ENCODE results near the gene RMDN2.

The RMDN2 gene

DNA sequence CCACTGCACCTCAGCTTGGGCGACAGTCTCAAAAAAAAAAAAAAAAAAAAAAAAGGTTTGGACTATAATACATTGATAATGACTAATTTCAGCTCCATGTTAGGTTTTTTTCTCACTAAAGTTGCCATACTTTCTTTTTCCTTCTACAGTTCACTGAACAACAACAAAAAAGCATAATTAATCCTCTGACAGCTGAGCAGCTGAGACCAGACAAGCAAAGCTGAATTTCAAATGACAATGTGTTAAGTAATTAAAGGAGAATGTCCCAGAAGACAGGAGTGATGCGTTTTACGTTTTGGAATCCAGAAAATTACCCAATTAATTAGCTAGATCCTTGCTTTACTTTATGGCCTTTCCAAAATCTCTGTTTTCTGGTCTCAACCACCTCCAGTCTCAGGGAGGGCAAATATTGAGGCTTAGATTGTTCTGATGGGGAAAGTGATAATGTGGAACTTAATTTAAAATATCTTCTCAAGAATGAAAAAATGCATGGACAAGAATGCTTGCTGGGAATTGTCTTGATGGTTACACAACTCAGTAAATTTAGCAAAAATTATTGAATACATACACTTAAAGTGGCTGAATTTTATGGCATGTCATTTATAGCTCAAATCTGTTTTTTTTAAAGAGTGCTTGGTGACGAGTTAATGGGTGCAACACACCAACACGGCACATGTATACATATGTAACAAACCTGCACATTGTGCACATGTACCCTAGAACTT, 17.4 kb upstream of the RMDN2 start:
- H3K9me3 ChIP-seq (ENCODE audit: insufficient read depth, low read length, severe bottlenecking): no peaks in the 10 kb centered on the region
- H3K4me3 ChIP-seq (ENCODE audit: low read depth in 1 of 2, low read length in 2 of 2): no peak overlapping the region
- TF ChIP-seq EZH2 (IDR thresholded peaks at IDR 0.05; ENCODE audit: borderline replicate concordance, low read depth, low read length, severe bottlenecking): no peak
- TF ChIP-seq, protein P1, sequence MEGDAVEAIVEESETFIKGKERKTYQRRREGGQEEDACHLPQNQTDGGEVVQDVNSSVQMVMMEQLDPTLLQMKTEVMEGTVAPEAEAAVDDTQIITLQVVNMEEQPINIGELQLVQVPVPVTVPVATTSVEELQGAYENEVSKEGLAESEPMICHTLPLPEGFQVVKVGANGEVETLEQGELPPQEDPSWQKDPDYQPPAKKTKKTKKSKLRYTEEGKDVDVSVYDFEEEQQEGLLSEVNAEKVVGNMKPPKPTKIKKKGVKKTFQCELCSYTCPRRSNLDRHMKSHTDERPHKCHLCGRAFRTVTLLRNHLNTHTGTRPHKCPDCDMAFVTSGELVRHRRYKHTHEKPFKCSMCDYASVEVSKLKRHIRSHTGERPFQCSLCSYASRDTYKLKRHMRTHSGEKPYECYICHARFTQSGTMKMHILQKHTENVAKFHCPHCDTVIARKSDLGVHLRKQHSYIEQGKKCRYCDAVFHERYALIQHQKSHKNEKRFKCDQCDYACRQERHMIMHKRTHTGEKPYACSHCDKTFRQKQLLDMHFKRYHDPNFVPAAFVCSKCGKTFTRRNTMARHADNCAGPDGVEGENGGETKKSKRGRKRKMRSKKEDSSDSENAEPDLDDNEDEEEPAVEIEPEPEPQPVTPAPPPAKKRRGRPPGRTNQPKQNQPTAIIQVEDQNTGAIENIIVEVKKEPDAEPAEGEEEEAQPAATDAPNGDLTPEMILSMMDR (IDR thresholded peaks at IDR 0.05; ENCODE audit: borderline replicate concordance, extremely low read depth, low read length, poor library complexity, severe bottlenecking): no peak
- no peaks in the 10 kb centered on the region for H4K20me1 ChIP-seq (ENCODE audit: insufficient read depth, low read length)
- no peak for DNase-seq
- no peak overlapping the region for H3K4me2 ChIP-seq (ENCODE audit: insufficient read depth, low read length)
- peaks cover 9% of the 10 kb centered on the region for H3K27me3 ChIP-seq (ENCODE audit: insufficient read depth, low read length, poor library complexity)
- ATAC-seq (ENCODE audit: insufficient read depth, low read depth): no peak
- H2AFZ ChIP-seq (ENCODE audit: low read depth, low read length): no peak overlapping the region
- H3K79me2 ChIP-seq (ENCODE audit: insufficient read depth, low read length): no peaks in the 10 kb centered on the region
- no peak overlapping the region for H3K9ac ChIP-seq (ENCODE audit: low read depth, low read length)
- H3K27ac ChIP-seq (ENCODE audit: low read length): no peak overlapping the region
- no peaks in the 10 kb centered on the region for H3K36me3 ChIP-seq (ENCODE audit: insufficient read depth, low read length)
- H3K4me1 ChIP-seq (ENCODE audit: insufficient read depth, low read length): no peaks in the 10 kb centered on the region

DNA sequence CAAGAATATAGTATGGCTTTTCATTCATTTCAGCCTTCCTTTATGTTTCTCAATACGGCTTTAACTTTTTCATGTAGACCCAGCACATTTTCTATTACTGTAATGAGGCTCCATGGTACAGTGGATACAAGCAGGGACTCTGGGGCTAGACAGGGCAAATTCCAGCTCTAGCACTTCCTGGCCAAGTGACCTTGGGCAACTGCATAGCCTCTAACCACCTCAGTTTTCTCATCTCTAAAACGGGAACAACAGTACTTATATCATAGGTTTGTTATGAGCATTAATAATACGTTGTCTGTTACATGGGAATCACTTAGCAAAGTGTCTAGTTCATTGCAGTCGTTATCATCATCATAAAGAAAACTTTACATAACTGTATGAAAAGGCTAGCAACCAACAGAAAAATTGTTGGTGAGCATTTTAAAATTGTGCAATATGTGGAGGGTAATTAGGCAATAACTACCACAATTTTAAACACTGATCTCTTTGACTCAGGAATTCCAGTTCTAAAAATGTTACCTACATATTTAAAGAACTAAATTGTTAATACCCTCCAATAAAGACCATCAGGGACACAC, 13.7 kb upstream of the RMDN2 start:
- no peak for ATAC-seq (ENCODE audit: insufficient read depth, low read depth)
- no peak for DNase-seq
- no peak overlapping the region for H3K9ac ChIP-seq (ENCODE audit: low read depth, low read length)
- no peaks in the 10 kb centered on the region for H3K79me2 ChIP-seq (ENCODE audit: insufficient read depth, low read length)
- H3K27me3 ChIP-seq (ENCODE audit: insufficient read depth, low read length, poor library complexity): peaks cover 6% of the 10 kb centered on the region
- no peaks in the 10 kb centered on the region for H4K20me1 ChIP-seq (ENCODE audit: insufficient read depth, low read length)
- no peaks in the 10 kb centered on the region for H3K9me3 ChIP-seq (ENCODE audit: insufficient read depth, low read length, severe bottlenecking)
- no peak overlapping the region for H3K4me2 ChIP-seq (ENCODE audit: insufficient read depth, low read length)
- H3K4me1 ChIP-seq (ENCODE audit: insufficient read depth, low read length): no peaks in the 10 kb centered on the region
- no peaks in the 10 kb centered on the region for H3K36me3 ChIP-seq (ENCODE audit: insufficient read depth, low read length)
- no peak for TF ChIP-seq EZH2 (IDR thresholded peaks at IDR 0.05; ENCODE audit: borderline replicate concordance, low read depth, low read length, severe bottlenecking)
- TF ChIP-seq, protein P1 (IDR thresholded peaks at IDR 0.05; ENCODE audit: borderline replicate concordance, extremely low read depth, low read length, poor library complexity, severe bottlenecking): no peak
- H3K4me3 ChIP-seq (ENCODE audit: low read depth in 1 of 2, low read length in 2 of 2): no peak overlapping the region
- no peak overlapping the region for H2AFZ ChIP-seq (ENCODE audit: low read depth, low read length)
- no peak overlapping the region for H3K27ac ChIP-seq (ENCODE audit: low read length)

DNA sequence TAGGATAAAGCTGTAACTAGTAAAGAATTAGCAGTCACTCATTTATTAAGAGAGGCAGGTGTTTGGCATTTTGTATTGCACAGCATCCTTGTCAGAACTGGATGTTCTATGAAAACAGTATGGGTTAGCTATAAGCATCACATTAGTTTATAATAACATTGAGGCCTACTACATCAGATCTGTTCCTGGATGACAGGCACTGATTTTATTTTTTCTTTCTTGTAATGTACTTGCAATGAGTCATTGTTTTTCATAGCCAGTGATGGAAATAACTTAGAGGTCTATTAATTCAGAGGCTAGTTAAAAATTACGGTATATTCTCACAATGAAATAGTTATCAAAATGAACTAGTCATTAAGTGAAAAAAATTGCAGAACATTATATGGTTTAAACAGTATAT, 13.0 kb upstream of the RMDN2 start:
- H3K9me3 ChIP-seq (ENCODE audit: insufficient read depth, low read length, severe bottlenecking): no peaks in the 10 kb centered on the region
- H2AFZ ChIP-seq (ENCODE audit: low read depth, low read length): no peak overlapping the region
- no peak overlapping the region for H3K4me2 ChIP-seq (ENCODE audit: insufficient read depth, low read length)
- no peaks in the 10 kb centered on the region for H3K4me1 ChIP-seq (ENCODE audit: insufficient read depth, low read length)
- peaks cover 6% of the 10 kb centered on the region for H3K27me3 ChIP-seq (ENCODE audit: insufficient read depth, low read length, poor library complexity)
- no peaks in the 10 kb centered on the region for H4K20me1 ChIP-seq (ENCODE audit: insufficient read depth, low read length)
- TF ChIP-seq EZH2 (IDR thresholded peaks at IDR 0.05; ENCODE audit: borderline replicate concordance, low read depth, low read length, severe bottlenecking): no peak
- TF ChIP-seq, protein P1 (IDR thresholded peaks at IDR 0.05; ENCODE audit: borderline replicate concordance, extremely low read depth, low read length, poor library complexity, severe bottlenecking): no peak
- no peaks in the 10 kb centered on the region for H3K36me3 ChIP-seq (ENCODE audit: insufficient read depth, low read length)
- no peak for ATAC-seq (ENCODE audit: insufficient read depth, low read depth)
- no peak overlapping the region for H3K9ac ChIP-seq (ENCODE audit: low read depth, low read length)
- H3K79me2 ChIP-seq (ENCODE audit: insufficient read depth, low read length): no peaks in the 10 kb centered on the region
- H3K4me3 ChIP-seq (ENCODE audit: low read depth in 1 of 2, low read length in 2 of 2): no peak overlapping the region
- no peak overlapping the region for H3K27ac ChIP-seq (ENCODE audit: low read length)
- DNase-seq: no peak
